Measurements from ENCODE around the gene DYNC1LI1. TPM values are rescaled to one million over a fixed set of nuclear protein-coding genes. Genes with fewer than 3 reads are reported as not detected.

The DYNC1LI1 gene
- total and polyA plus RNA-seq, 7 experiments from 2014 or later = 17.9 to 28.5 (median 27.1) TPM

GRCh38 chr3:32498252-32498651, 72.4 kb downstream of the DYNC1LI1 start:
- CTCF ChIA-PET = interaction anchor here (0.6 to 0.7 kb wide), 3 partner anchors 7 to 587 kb away, joined by 3 to 4 read pairs (median 4); no protein-coding TSS in a partner anchor
- ATAC-seq (no peak), DNase-seq (no peak)
- H3K9me3 ChIP-seq (ENCODE audit: control insufficient read depth in 2 of 3, low read length in 3 of 3) = no peaks in the 10 kb centered on the region
- peaks cover 0 to 6% (median 0%) of the 10 kb centered on the region in 3 experiments for H3K36me3 ChIP-seq (ENCODE audit: control insufficient read depth in 2 of 3, insufficient read depth in 3 of 3, low read length in 3 of 3)
- H3K4me3 Mint-ChIP-seq = peak overlapping the region in 4 of 10 donors; percentile 24 to 40 (median 26)
- H3K27ac Mint-ChIP-seq = no peak overlapping the region
- peaks cover 37 to 65% (median 57%) of the 10 kb centered on the region in 7 donors for H3K4me1 Mint-ChIP-seq
- peaks cover 5 to 25% of the 10 kb centered on the region in 2 donors for H3K4me1 ChIP-seq (ENCODE audit: control insufficient read depth in 2 of 2, insufficient read depth in 2 of 2, low read length in 2 of 2)
- intact Hi-C loops (cut with micrococcal nuclease) = no loop called here
- H3K27me3 ChIP-seq (ENCODE audit: control insufficient read depth in 2 of 2, insufficient read depth in 2 of 2, low read length in 2 of 2) = no peaks in the 10 kb centered on the region
- peaks cover 0 to 1% (median 0%) of the 10 kb centered on the region in 11 donors for H3K9me3 Mint-ChIP-seq
- H3K36me3 Mint-ChIP-seq = peaks cover 4 to 19% (median 12%) of the 10 kb centered on the region in 5 donors
- POLR2A ChIA-PET = interaction anchor here (0.7 kb wide), 1 partner anchor 12 kb away, joined by 3 read pairs; no protein-coding TSS in a partner anchor
- no peak overlapping the region for H3K4me3 ChIP-seq (ENCODE audit: low read length)
- no peak overlapping the region for H3K27ac ChIP-seq (ENCODE audit: low read depth, low read length)
- H3K27me3 Mint-ChIP-seq = no peaks in the 10 kb centered on the region

GRCh38 chr3:32495609-32496008, 75.0 kb downstream of the DYNC1LI1 start:
- H3K27me3 ChIP-seq (ENCODE audit: control insufficient read depth in 2 of 2, insufficient read depth in 2 of 2, low read length in 2 of 2) = no peaks in the 10 kb centered on the region
- DNase-seq = no peak
- peaks cover 0 to 1% (median 0%) of the 10 kb centered on the region in 11 donors for H3K9me3 Mint-ChIP-seq
- H3K4me3 ChIP-seq (ENCODE audit: low read length) = no peak overlapping the region
- H3K27me3 Mint-ChIP-seq = no peaks in the 10 kb centered on the region
- H3K27ac Mint-ChIP-seq = no peak overlapping the region
- ChIA-PET CTCF (no interaction called here), POLR2A (interaction anchor here (0.7 to 1.5 kb wide), 4 partner anchors 11 to 124 kb away, joined by 3 to 8 read pairs (median 3); no protein-coding TSS in a partner anchor)
- H3K4me1 ChIP-seq (ENCODE audit: control insufficient read depth in 2 of 2, insufficient read depth in 2 of 2, low read length in 2 of 2) = peaks cover 2 to 10% of the 10 kb centered on the region in 2 donors
- intact Hi-C loops (cut with micrococcal nuclease) = no loop called here
- H3K27ac ChIP-seq (ENCODE audit: low read depth, low read length) = no peak overlapping the region
- no peaks in the 10 kb centered on the region for H3K36me3 ChIP-seq (ENCODE audit: control insufficient read depth in 2 of 3, insufficient read depth in 3 of 3, low read length in 3 of 3)
- H3K36me3 Mint-ChIP-seq = peaks cover 0 to 19% (median 12%) of the 10 kb centered on the region in 5 donors
- peaks cover 27 to 45% (median 34%) of the 10 kb centered on the region in 7 donors for H3K4me1 Mint-ChIP-seq
- ATAC-seq = no peak
- no peaks in the 10 kb centered on the region for H3K9me3 ChIP-seq (ENCODE audit: control insufficient read depth in 2 of 3, low read length in 3 of 3)
- peak overlapping the region in 1 of 10 donors; percentile 2 for H3K4me3 Mint-ChIP-seq

- Histone ChIP-seq H3K36me3 (ENCODE audit: control insufficient read depth in 2 of 3, insufficient read depth in 3 of 3, low read length in 3 of 3) (no peaks in the 10 kb centered on the region), H3K4me3 (ENCODE audit: low read length) (no peak overlapping the region), H3K27ac (ENCODE audit: low read depth, low read length) (no peak overlapping the region), H3K4me1 (ENCODE audit: control insufficient read depth in 2 of 2, insufficient read depth in 2 of 2, low read length in 2 of 2) (peaks cover under 1 to 5% of the 10 kb centered on the region in 2 donors), H3K27me3 (ENCODE audit: control insufficient read depth in 2 of 2, insufficient read depth in 2 of 2, low read length in 2 of 2) (no peaks in the 10 kb centered on the region), H3K9me3 (ENCODE audit: control insufficient read depth in 2 of 3, low read length in 3 of 3) (no peaks in the 10 kb centered on the region)
- Mint-ChIP-seq H3K27me3 (no peaks in the 10 kb centered on the region), H3K9me3 (peaks cover 0 to 1% (median 0%) of the 10 kb centered on the region in 11 donors), H3K4me1 (peaks cover 22 to 39% (median 32%) of the 10 kb centered on the region in 7 donors), H3K4me3 (no peak overlapping the region), H3K36me3 (peaks cover 0 to 19% (median 12%) of the 10 kb centered on the region in 5 donors), H3K27ac (no peak overlapping the region)
- ChIA-PET CTCF (no interaction called here), POLR2A (interaction anchor here (0.6 to 1.5 kb wide), 4 partner anchors 10 to 124 kb away, joined by 3 to 8 read pairs (median 4); no protein-coding TSS in a partner anchor)
- intact Hi-C loops (cut with micrococcal nuclease) = no loop called here
- DNase-seq = no peak
- no peak for ATAC-seq
Measured at GRCh38 chr3:32495085-32495484, 75.6 kb downstream of the DYNC1LI1 start.

- Histone ChIP-seq H3K27me3 (ENCODE audit: control insufficient read depth in 2 of 2, insufficient read depth in 2 of 2, low read length in 2 of 2) (no peaks in the 10 kb centered on the region), H3K27ac (ENCODE audit: low read depth, low read length) (no peak overlapping the region), H3K36me3 (ENCODE audit: control insufficient read depth in 2 of 3, insufficient read depth in 3 of 3, low read length in 3 of 3) (no peaks in the 10 kb centered on the region), H3K4me1 (ENCODE audit: control insufficient read depth in 2 of 2, insufficient read depth in 2 of 2, low read length in 2 of 2) (peaks cover 0 to 4% of the 10 kb centered on the region in 2 donors), H3K9me3 (ENCODE audit: control insufficient read depth in 2 of 3, low read length in 3 of 3) (no peaks in the 10 kb centered on the region), H3K4me3 (ENCODE audit: low read length) (no peak overlapping the region)
- H3K4me3 Mint-ChIP-seq = no peak overlapping the region
- DNase-seq (no peak), ATAC-seq (peak; percentile 28)
- ChIA-PET CTCF (no interaction called here), POLR2A (no interaction called here)
- no peaks in the 10 kb centered on the region for H3K27me3 Mint-ChIP-seq
- peaks cover 0 to 1% (median 0%) of the 10 kb centered on the region in 11 donors for H3K9me3 Mint-ChIP-seq
- intact Hi-C loops (cut with micrococcal nuclease) = no loop called here
- H3K27ac Mint-ChIP-seq = no peak overlapping the region
- H3K36me3 Mint-ChIP-seq = peaks cover 0 to 16% (median 11%) of the 10 kb centered on the region in 5 donors
- peaks cover 16 to 30% (median 24%) of the 10 kb centered on the region in 7 donors for H3K4me1 Mint-ChIP-seq
Measured at GRCh38 chr3:32493437-32494414, 76.9 kb downstream of the DYNC1LI1 start.

- peaks cover 0 to 1% (median 0%) of the 10 kb centered on the region in 11 donors for H3K9me3 Mint-ChIP-seq
- ATAC-seq = no peak
- H3K36me3 ChIP-seq (ENCODE audit: control insufficient read depth in 2 of 3, insufficient read depth in 3 of 3, low read length in 3 of 3) = peaks cover 0 to 6% (median 0%) of the 10 kb centered on the region in 3 experiments
Measured at GRCh38 chr3:32492684-32493436, 77.8 kb downstream of the DYNC1LI1 start.

GRCh38 chr3:32488474-32489008, 82.1 kb downstream of the DYNC1LI1 start:
- no peaks in the 10 kb centered on the region for H3K9me3 ChIP-seq (ENCODE audit: control insufficient read depth in 2 of 3, low read length in 3 of 3)
- no peaks in the 10 kb centered on the region for H3K4me1 ChIP-seq (ENCODE audit: control insufficient read depth in 2 of 2, insufficient read depth in 2 of 2, low read length in 2 of 2)
- Mint-ChIP-seq H3K27ac (peak overlapping the region in 1 of 9 donors; percentile 46), H3K36me3 (peaks cover 4 to 39% (median 35%) of the 10 kb centered on the region in 5 donors), H3K4me1 (peaks cover 6 to 39% (median 17%) of the 10 kb centered on the region in 7 donors), H3K9me3 (peaks cover 0 to 2% (median 0%) of the 10 kb centered on the region in 11 donors), H3K4me3 (no peak overlapping the region), H3K27me3 (no peaks in the 10 kb centered on the region)
- ATAC-seq (no peak), DNase-seq (no peak)
- peaks cover 0 to 17% (median 10%) of the 10 kb centered on the region in 3 experiments for H3K36me3 ChIP-seq (ENCODE audit: control insufficient read depth in 2 of 3, insufficient read depth in 3 of 3, low read length in 3 of 3)
- POLR2A ChIA-PET = interaction anchor here (1.2 kb wide), 1 partner anchor 81 kb away, joined by 4 read pairs; no protein-coding TSS in a partner anchor
- H3K27ac ChIP-seq (ENCODE audit: low read depth, low read length) = no peak overlapping the region
- CTCF ChIA-PET = interaction anchor here (0.9 kb wide), 1 partner anchor 20 kb away, joined by 4 read pairs; no protein-coding TSS in a partner anchor
- no peak overlapping the region for H3K4me3 ChIP-seq (ENCODE audit: low read length)
- intact Hi-C loops (cut with micrococcal nuclease) = no loop called here
- no peaks in the 10 kb centered on the region for H3K27me3 ChIP-seq (ENCODE audit: control insufficient read depth in 2 of 2, insufficient read depth in 2 of 2, low read length in 2 of 2)

More at GRCh38 chr3:32492684-32493436, 77.8 kb downstream of the DYNC1LI1 start:
- peaks cover 0 to 4% of the 10 kb centered on the region in 2 donors for H3K4me1 ChIP-seq (ENCODE audit: control insufficient read depth in 2 of 2, insufficient read depth in 2 of 2, low read length in 2 of 2)
- Mint-ChIP-seq H3K27me3 (no peaks in the 10 kb centered on the region), H3K36me3 (peaks cover 0 to 21% (median 15%) of the 10 kb centered on the region in 5 donors), H3K4me3 (no peak overlapping the region), H3K27ac (no peak overlapping the region), H3K4me1 (peaks cover 11 to 30% (median 18%) of the 10 kb centered on the region in 7 donors)
- intact Hi-C loops (cut with micrococcal nuclease) = no loop called here
- no peak overlapping the region for H3K4me3 ChIP-seq (ENCODE audit: low read length)
- H3K27me3 ChIP-seq (ENCODE audit: control insufficient read depth in 2 of 2, insufficient read depth in 2 of 2, low read length in 2 of 2) = no peaks in the 10 kb centered on the region
- POLR2A ChIA-PET = interaction anchor here (0.7 kb wide), 1 partner anchor 9 kb away, joined by 5 read pairs; no protein-coding TSS in a partner anchor
- no peak for DNase-seq
- no peaks in the 10 kb centered on the region for H3K9me3 ChIP-seq (ENCODE audit: control insufficient read depth in 2 of 3, low read length in 3 of 3)
- H3K27ac ChIP-seq (ENCODE audit: low read depth, low read length) = no peak overlapping the region
- CTCF ChIA-PET = no interaction called here
